B cell (primary cell): ENCODE measurements around the gene DYNC2I2.

Source experiments
- CTCF ChIP-seq: fragments of 200-600 bp; IDR thresholded peaks from one replicate; pipeline ENCODE4 v1.8.0; 2022; ENCODE audit warnings: antibody characterized with exemption, mild to moderate bottlenecking
- EZH2 ChIP-seq: IDR thresholded peaks from 2 replicates; pipeline ENCODE4 v1.6.1; 2012; ENCODE audit warnings: borderline replicate concordance, low read depth, mild to moderate bottlenecking, moderate library complexity, low read length; ENCODE audit not compliant: insufficient read depth, poor library complexity, severe bottlenecking

- TF ChIP-seq CTCF (no peak), EZH2 (no peak)
Measured at GRCh38 chr9:128629136-128629535, 27.5 kb downstream of the DYNC2I2 start.
